SW 1271 (cell line): ENCODE data around the gene CHD1.

Experiments used
- DNase-seq, 2 experiments: peaks; one replicate each; lab custom pipeline; 2025; lab: John Stamatoyannopoulos, UW

Gene CHD1

GRCh38 chr5:98935206-98935605 is 6.4 kb upstream of the CHD1 start:
- no peak for DNase-seq

DNA sequence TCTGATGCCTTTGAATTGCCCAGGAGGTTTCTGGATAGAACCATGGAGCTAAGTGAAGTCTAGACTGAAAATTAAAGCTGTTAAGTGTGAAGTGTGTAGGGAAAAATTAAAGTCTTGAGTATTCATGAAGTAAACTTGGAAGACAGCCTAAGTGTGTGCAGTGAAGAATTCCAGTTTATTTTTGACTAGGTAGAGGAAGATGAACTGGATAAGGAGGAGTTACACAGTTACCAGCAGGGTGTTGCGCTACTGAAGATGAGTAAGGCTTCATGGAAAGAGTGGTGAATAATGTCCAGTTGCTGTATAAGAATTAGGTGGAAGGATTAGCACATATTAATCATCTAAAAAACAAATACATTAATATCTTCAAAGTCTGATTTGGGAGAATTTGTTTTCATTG is 5.7 kb upstream of the CHD1 start:
- no peak for DNase-seq

DNA sequence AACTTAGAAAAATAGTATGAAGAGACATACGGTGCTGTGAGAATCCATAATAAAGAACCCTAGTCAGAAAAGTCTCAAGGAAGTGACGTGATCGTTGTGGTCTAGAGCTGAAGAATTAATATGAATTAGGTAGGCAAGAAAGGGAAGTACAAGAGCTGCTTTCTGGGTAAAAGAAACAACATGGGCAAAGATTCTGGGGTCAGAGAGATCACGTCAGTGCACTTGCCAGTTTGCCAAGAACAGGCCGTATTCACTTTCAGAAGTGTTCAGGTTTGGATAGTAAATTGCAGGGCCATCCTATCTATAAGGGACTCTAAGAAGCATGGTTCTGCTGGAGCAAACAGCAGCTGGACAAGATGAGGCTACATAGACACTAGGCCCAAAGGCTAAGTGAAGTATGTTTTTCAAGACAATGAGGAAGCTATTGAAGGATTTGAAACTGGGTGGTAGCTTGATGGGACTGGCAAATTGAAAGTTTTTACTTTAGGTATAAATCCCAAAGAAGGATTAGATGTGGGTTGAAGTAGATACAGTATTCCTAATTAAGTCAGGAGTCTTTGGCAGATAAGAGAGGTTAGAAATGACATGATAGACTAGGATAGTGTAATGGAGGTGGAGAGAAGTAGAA is 4.8 kb upstream of the CHD1 start:
- no peak for DNase-seq

GRCh38 chr5:98930972-98931762 is 2.4 kb upstream of the CHD1 start:
- DNase-seq: no peak

- peak in 1 of 2 experiments; percentile 63 for DNase-seq
These were observed 997 bp upstream of the CHD1 start for GRCh38 chr5:98929710-98930298.

DNA sequence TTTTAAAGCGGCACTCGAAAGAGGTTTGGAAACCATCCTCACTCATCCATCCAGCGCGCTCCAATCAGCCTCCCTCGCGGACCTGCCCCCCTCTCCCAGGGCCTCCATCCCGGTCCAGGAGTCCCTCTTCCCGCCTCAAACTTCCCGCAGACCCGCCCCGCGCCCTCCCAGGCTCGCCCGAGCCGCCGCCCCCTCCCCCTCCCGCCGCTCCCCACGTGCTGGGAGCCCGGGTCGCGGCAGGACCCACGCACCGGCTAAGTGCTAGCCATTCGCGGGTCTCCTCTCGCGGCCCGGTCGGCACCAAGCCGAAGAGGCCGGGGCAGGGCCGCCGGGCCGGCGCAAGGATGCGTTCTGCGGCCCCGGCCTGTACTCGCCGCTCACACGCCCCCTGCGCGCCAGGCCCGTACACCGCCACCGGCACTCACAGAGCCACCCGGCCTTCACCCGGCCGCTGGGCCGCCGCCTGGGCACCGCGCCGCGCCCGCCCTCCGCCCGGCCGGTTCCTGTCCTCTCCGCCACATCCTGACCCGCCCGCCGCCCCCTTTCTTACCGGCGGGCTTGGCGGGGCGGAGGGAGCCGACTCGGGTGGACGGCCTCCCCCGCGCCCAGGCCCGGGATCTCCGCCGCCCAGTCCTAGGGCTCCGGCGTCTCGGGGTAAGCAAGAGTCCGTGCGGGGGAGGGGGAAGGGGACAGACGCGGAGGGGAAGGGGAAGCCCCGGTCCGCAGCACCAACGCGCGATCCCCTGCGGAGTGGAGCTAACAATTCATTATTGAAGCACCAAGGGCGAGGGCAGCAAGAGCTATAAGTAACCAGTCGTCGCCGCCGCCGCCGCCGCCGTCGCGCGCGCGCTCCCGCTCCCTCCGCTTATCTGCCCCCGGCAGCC is 576 bp downstream of the CHD1 start:
- DNase-seq: peak; percentile 40 to 64

GRCh38 chr5:98927242-98927988 is 1.4 kb downstream of the CHD1 start:
- peak in 1 of 2 experiments; percentile 72 for DNase-seq

GRCh38 chr5:98923966-98924365 is 4.8 kb downstream of the CHD1 start:
- DNase-seq: no peak

GRCh38 chr5:98921947-98922505 is 6.8 kb downstream of the CHD1 start:
- DNase-seq: no peak

GRCh38 chr5:98917433-98917832 is 11.4 kb downstream of the CHD1 start:
- no peak for DNase-seq

DNA sequence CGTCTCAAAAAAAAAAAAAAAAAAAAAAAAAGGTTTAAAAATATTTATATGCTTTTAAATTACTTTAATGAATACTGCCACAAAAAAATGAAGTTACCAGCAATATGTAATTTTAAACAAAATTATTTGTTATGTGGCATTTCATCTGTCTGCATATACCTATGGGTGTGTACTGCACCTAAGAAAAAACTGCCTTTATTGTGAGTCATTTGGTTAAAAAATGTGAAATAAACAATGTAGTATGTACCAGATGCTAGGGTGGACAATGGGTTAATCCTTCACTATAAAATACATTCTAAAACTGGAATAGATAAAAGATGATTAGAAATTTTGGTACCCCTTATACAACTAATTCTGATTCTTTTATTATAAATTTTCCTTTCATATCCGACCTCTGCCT is 12.3 kb downstream of the CHD1 start:
- no peak for DNase-seq

- no peak for DNase-seq
These were observed 14.9 kb downstream of the CHD1 start for GRCh38 chr5:98913911-98914310.

GRCh38 chr5:98911280-98912040 is 17.3 kb downstream of the CHD1 start:
- no peak for DNase-seq

DNA sequence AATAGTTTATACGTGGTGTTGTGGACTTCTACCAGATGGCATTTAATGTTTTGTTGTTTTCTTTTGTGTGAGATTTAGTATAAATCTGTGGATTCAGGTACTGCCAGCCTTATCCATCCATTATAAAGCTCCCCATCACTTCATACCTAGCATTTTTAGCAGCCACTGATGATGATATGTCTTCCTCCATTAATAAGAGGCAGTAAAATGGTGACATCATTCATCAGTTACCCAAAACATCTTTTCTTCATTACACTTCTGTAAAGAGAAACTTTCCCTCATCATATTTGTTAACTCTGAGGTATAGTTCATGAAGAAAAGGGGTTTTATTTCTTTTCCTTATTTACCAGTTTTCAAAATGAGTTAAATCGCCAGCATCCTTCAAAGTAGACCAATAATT is 19.4 kb downstream of the CHD1 start:
- no peak for DNase-seq

- no peak for DNase-seq
These were observed 20.9 kb downstream of the CHD1 start for GRCh38 chr5:98907951-98908350.

GRCh38 chr5:98906756-98907355 is 22.0 kb downstream of the CHD1 start:
- DNase-seq: no peak

DNA sequence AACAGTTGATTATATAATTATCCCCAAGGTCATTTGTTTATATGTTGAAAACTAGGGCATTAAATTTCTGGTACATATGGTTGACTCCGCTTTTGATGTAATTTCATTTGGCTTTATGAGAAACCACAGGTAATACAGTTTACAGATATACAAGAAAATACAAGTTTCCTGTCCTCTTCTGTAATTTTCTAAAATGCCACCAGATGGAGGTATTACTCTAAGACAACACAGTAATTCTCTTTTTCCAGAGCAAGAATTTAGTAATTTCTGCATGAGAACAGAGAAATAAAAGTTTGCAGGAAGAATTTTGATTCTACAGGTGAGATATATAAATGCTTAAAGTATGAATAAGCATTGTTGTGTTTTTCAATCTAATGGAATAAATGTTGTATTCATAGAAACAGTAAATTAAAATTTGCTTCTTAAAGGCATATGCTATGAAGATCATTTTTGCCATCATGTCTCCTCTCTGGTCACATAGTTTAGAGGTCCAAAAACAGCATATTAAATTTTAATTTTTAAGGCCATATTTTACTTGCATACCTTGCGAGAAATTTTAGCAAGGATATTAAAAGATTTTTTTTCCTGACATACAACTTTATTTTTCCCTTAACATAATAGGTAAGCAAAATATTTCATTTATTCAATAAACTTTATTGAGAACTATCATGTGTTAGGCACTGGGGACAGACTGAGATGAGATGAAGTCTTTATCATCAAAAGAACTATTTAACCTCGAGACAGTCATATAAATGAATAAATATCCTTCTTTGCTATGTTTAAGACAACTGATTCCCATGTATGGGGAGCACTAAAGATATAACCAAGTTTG is 22.7 kb downstream of the CHD1 start:
- DNase-seq: peak in 1 of 2 experiments; percentile 69

DNA sequence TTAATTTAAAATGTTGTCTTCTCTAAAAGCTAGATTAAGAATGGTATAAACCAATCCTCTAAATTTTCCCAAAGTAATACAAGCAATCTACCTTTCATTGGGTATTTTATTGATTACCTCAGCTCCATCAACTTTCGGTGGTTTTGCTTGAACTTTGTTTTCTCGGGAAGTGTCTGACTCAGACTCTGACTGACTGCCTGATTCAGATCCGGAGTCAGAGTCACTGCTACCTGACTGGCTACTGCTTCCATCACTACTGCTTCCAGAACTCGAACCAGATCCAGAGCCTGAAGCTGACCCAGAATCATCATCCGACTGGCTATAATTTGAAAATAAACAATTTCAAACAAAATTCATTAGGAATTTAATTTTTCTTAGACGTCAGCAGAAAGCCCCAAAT is 24.0 kb downstream of the CHD1 start:
- DNase-seq: peak; percentile 27 to 52

GRCh38 chr5:98902733-98903132 is 26.1 kb downstream of the CHD1 start:
- DNase-seq: peak in 1 of 2 experiments; percentile 31
